Erythroblast (primary cell): Measurements from ENCODE around the gene ASPM.

Experiments used
- GATA1 ChIP-seq: IDR thresholded peaks from 2 replicates; pipeline ENCODE4 v1.6.1; 2011; ENCODE audit warnings: low read depth, mild to moderate bottlenecking, control low read depth, low read length, moderate library complexity
- POLR2A ChIP-seq: IDR thresholded peaks from 2 replicates; pipeline ENCODE4 v1.6.1; 2011; ENCODE audit warnings: mild to moderate bottlenecking, low read length

GRCh38 chr1:197145446-197146024, 934 bp downstream of the ASPM start:
- TF ChIP-seq POLR2A (no peak), GATA1 (no peak)
